Measurements from ENCODE around the gene RS1. TPM values are rescaled to one million over a fixed set of nuclear protein-coding genes. Genes with fewer than 3 reads are reported as not detected.
A peak's percentile ranks its signal among the peaks of the same experiment; 100 is the strongest.

Gene RS1
- total and polyA plus RNA-seq, 8 donors: 0.15 to 5.2 (median 0.25) TPM

DNA sequence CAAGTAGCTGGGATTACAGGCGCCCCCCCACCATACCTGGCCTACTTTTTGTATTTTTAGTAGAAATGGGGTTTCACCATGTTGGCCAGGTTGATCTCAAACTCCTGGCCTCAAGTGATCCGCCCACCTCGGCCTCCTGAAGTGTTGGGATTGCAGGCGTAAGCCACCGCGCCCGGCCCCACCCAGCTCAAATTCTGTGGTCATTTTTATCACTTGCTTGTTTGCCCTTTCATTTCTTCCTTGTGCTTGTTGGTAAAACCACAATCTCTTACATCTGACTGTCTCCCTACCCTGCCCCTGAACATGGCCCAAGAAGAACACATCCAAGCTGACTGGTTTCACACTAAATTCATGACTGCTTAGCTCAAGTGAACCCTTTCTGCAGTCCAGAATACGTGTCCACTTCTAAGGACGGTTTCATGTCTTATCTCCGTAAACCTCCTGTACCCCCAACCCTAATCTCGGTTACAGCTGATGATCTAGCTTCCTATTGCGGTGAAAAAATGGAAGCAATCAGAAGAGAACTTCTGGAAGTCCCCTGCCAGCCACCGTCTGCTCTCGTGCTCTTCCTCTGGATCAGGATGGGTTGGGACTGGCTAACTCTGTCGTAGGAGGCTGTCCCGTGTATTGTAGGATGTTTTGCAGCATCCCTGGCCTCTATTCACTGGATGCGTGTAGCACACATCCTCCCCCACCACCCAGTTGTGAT is 5.4 kb upstream of the RS1 start:
- Histone ChIP-seq H3K36me3 (no peaks in the 10 kb centered on the region), H3K9me3 (no peaks in the 10 kb centered on the region), H3K4me1 (no peaks in the 10 kb centered on the region), H3K4me3 (no peak overlapping the region), H3K27ac (no peak overlapping the region), H3K27me3 (peaks cover 0 to 2% of the 10 kb centered on the region in 2 donors)
- TF ChIP-seq, protein P1, sequence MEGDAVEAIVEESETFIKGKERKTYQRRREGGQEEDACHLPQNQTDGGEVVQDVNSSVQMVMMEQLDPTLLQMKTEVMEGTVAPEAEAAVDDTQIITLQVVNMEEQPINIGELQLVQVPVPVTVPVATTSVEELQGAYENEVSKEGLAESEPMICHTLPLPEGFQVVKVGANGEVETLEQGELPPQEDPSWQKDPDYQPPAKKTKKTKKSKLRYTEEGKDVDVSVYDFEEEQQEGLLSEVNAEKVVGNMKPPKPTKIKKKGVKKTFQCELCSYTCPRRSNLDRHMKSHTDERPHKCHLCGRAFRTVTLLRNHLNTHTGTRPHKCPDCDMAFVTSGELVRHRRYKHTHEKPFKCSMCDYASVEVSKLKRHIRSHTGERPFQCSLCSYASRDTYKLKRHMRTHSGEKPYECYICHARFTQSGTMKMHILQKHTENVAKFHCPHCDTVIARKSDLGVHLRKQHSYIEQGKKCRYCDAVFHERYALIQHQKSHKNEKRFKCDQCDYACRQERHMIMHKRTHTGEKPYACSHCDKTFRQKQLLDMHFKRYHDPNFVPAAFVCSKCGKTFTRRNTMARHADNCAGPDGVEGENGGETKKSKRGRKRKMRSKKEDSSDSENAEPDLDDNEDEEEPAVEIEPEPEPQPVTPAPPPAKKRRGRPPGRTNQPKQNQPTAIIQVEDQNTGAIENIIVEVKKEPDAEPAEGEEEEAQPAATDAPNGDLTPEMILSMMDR (IDR thresholded peaks at IDR 0.05): no peak
- ATAC-seq: no peak
- intact Hi-C loops (cut with DNase I): no loop called here
- DNase-seq: no peak

DNA sequence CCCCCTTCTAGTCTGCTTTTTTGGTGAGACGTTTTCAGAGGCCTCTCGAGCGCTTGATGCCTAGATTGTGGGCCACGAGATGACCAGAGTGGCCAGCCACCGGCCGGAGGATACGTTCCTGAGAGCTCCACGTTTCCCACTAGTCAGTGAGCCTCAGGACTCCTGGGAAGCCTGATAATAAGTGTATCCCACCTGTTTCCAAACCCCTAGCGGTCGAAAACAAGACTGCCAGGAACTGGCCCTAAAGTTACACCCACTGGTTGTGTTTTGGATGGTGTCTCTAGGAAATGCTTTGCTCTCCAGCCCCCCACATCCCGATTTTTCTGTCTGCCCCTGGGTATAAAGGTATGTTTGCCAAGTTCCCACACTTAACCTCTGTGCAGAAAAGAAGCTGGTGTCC is 4.6 kb upstream of the RS1 start:
- Histone ChIP-seq H3K9me3 (no peaks in the 10 kb centered on the region), H3K4me3 (no peak overlapping the region), H3K4me1 (no peaks in the 10 kb centered on the region), H3K27ac (no peak overlapping the region), H3K36me3 (no peaks in the 10 kb centered on the region), H3K27me3 (peaks cover 0 to 2% of the 10 kb centered on the region in 2 donors)
- intact Hi-C loops (cut with DNase I): no loop called here
- DNase-seq: no peak
- ATAC-seq: no peak
- TF ChIP-seq, protein P1 (IDR thresholded peaks at IDR 0.05): no peak

DNA sequence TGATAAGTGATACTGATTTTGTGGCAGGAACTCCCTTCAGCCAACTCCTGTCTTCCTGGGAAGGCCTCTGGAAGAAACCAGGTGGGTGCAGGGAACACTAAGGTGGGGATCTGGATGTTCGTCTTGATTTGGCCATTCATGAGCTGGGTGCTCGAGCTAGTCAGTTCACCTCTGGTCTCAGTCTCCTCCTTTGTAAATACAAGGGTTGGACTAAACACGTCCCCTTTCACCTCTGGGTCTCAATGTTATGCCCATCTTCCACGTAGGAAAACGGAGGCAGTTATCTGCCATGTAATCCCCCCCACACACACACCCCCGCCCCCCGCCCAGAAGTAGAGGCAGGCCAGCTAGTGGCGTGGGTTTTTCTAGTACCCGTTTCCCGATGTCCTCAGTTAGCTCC is 4.1 kb upstream of the RS1 start:
- Histone ChIP-seq H3K36me3 (no peaks in the 10 kb centered on the region), H3K9me3 (no peaks in the 10 kb centered on the region), H3K4me3 (no peak overlapping the region), H3K4me1 (no peaks in the 10 kb centered on the region), H3K27ac (no peak overlapping the region), H3K27me3 (peaks cover 0 to 2% of the 10 kb centered on the region in 2 donors)
- intact Hi-C loops (cut with DNase I): no loop called here
- ATAC-seq (no peak), DNase-seq (no peak)
- TF ChIP-seq, protein P1 (IDR thresholded peaks at IDR 0.05): no peak

DNA sequence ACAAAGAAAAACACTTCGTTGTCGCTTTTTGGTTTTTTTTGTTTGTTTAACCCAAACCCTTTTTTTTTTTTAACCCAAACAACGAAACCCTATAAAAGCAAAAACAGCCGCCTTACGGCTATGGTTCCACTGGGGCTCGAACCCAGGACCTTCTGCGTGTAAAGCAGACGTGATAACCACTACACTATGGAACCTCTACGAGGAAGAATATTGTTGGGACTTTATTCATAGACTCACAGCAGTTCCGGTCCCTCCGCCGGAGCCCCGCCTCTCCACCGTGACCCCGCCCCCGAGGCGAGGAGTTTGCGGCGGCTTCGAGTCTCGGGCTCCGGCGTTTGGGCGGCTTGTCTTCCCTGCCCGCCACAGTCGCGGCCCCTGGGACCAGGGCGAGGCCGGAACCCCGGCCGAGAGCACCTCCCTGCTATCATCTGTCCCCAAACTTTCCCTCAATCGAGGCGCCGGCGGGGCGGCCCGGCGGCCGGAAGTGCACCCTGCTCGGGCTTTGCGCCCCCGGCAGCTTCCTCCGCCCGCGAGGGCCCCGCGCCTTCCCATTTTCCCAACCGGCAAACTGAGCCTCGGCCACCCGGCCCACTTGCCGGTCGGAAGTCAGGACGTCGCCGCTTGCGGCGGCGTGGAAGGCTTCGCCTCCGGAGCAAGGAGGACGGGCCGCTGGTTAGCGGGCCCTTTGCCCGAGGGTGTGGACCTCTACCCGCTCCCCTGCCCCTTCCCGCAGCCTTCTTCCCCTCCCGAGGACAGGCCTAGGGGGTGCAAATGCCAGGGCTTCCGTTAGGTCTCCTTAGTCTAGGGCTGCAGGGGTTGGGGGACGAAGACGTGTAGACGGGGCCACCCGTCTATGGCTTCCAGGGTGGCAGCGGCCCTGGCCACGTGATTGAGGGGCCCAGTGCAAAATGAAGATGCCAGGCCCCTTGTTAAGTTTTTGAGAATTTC is 3.2 kb upstream of the RS1 start:
- peak overlapping the region; percentile 51 to 55 for H3K4me3 ChIP-seq
- H3K27me3 ChIP-seq: peaks cover 0 to 2% of the 10 kb centered on the region in 2 donors
- ATAC-seq (peak; percentile 92), DNase-seq (peak; percentile 74 to 91 (median 82))
- H3K9me3 ChIP-seq: no peaks in the 10 kb centered on the region
- no peaks in the 10 kb centered on the region for H3K4me1 ChIP-seq
- TF ChIP-seq, protein P1 (IDR thresholded peaks at IDR 0.05): no peak
- H3K36me3 ChIP-seq: no peaks in the 10 kb centered on the region
- H3K27ac ChIP-seq: peak overlapping the region; percentile 78 to 94
- intact Hi-C loops (cut with DNase I): no loop called here

DNA sequence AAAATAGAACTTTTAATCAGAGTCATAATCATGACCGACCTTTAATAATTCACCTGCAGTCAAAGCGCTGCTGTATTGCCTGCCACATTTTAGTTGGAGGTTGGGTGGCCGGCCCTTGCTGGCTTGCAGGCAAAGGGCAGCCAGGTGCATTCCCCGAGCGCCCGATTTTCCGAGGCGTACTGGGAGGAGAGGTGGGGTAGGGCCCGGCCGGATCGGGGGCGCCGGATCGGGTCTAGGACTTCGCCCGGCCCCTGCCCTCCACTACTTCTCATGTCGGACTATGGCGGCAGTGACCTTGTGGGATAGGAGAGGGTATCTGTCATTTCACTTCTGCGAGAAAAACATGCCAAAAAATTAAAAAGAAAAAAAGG is 2.5 kb upstream of the RS1 start:
- peak; percentile 66 for ATAC-seq
- no peaks in the 10 kb centered on the region for H3K36me3 ChIP-seq
- H3K4me1 ChIP-seq: no peaks in the 10 kb centered on the region
- TF ChIP-seq, protein P1 (IDR thresholded peaks at IDR 0.05): no peak
- DNase-seq: peak in 1 of 4 donors; percentile 78
- H3K9me3 ChIP-seq: no peaks in the 10 kb centered on the region
- peak overlapping the region; percentile 51 to 55 for H3K4me3 ChIP-seq
- H3K27me3 ChIP-seq: peaks cover 0 to 2% of the 10 kb centered on the region in 2 donors
- intact Hi-C loops (cut with DNase I): no loop called here
- H3K27ac ChIP-seq: peak overlapping the region; percentile 8 to 94

Measured in left lung (tissue), 10 donors.